ENCODE measurements around the gene GEN1.
"Not testable (repeated sequence)": the region's sequence is repeated elsewhere in the genome, so short reads cannot be mapped to it uniquely, and the experiment has no call there.

Gene GEN1

GRCh38 chr2:17799301-17800120, 45.6 kb downstream of the GEN1 start:
- DNase-seq (ENCODE audit: low spot score): no peak

GRCh38 chr2:17800219-17800618, 46.3 kb downstream of the GEN1 start:
- DNase-seq (ENCODE audit: low spot score): no peak

GRCh38 chr2:17800693-17801458, 46.9 kb downstream of the GEN1 start:
- no peak for DNase-seq (ENCODE audit: low spot score)

- no peak for DNase-seq (ENCODE audit: low spot score)
Observed at GRCh38 chr2:17803497-17803896, 49.6 kb downstream of the GEN1 start.

GRCh38 chr2:17804358-17804757, 50.4 kb downstream of the GEN1 start:
- no peak for DNase-seq (ENCODE audit: low spot score)

GRCh38 chr2:17805166-17805565, 51.2 kb downstream of the GEN1 start:
- DNase-seq (ENCODE audit: low spot score): no peak

GRCh38 chr2:17805717-17806363, 51.9 kb downstream of the GEN1 start:
- DNase-seq (ENCODE audit: low spot score): no peak

GRCh38 chr2:17813010-17813741, 59.2 kb downstream of the GEN1 start:
- DNase-seq (ENCODE audit: low spot score): no peak

- no peak for DNase-seq (ENCODE audit: low spot score)
Observed at GRCh38 chr2:17813742-17814473, 60.0 kb downstream of the GEN1 start.

GRCh38 chr2:17814601-17815000, 60.7 kb downstream of the GEN1 start:
- no peak for DNase-seq (ENCODE audit: low spot score)

GRCh38 chr2:17815468-17816184, 61.7 kb downstream of the GEN1 start:
- no peak for DNase-seq (ENCODE audit: low spot score)

- DNase-seq (ENCODE audit: low spot score): no peak
Observed at GRCh38 chr2:17816396-17817245, 62.7 kb downstream of the GEN1 start, which contains the start of gene MSGN1. Gene MSGN1 (plus strand): TSS chr2:17816460. CDS start chr2:17816519, 59 bp downstream.

- no peak for DNase-seq (ENCODE audit: low spot score)
Observed at GRCh38 chr2:17818235-17818815, 64.4 kb downstream of the GEN1 start.

GRCh38 chr2:17821080-17821479, 67.1 kb downstream of the GEN1 start:
- DNase-seq (ENCODE audit: low spot score): no peak

GRCh38 chr2:17821535-17822444, 67.9 kb downstream of the GEN1 start:
- no peak for DNase-seq (ENCODE audit: low spot score)

- no peak for DNase-seq (ENCODE audit: low spot score)
Observed at GRCh38 chr2:17822445-17823117, 68.6 kb downstream of the GEN1 start.

GRCh38 chr2:17823646-17824045, 69.7 kb downstream of the GEN1 start:
- not testable (repeated sequence) for DNase-seq (ENCODE audit: low spot score)

GRCh38 chr2:17827316-17827715, 73.4 kb downstream of the GEN1 start:
- DNase-seq (ENCODE audit: low spot score): no peak

Data from activated CD4-positive, alpha-beta T cell treated with anti-CD3 and anti-CD28 coated beads, Interleukin-2, Interleukin-4, amounts not matched to agents 100 ng/mL and 50 ng/mL, durations not matched to agents 16 hours and 8 hours (primary cell).